ENCODE results near the gene CARNS1.

- TF ChIP-seq, protein P1, sequence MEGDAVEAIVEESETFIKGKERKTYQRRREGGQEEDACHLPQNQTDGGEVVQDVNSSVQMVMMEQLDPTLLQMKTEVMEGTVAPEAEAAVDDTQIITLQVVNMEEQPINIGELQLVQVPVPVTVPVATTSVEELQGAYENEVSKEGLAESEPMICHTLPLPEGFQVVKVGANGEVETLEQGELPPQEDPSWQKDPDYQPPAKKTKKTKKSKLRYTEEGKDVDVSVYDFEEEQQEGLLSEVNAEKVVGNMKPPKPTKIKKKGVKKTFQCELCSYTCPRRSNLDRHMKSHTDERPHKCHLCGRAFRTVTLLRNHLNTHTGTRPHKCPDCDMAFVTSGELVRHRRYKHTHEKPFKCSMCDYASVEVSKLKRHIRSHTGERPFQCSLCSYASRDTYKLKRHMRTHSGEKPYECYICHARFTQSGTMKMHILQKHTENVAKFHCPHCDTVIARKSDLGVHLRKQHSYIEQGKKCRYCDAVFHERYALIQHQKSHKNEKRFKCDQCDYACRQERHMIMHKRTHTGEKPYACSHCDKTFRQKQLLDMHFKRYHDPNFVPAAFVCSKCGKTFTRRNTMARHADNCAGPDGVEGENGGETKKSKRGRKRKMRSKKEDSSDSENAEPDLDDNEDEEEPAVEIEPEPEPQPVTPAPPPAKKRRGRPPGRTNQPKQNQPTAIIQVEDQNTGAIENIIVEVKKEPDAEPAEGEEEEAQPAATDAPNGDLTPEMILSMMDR (conservative IDR thresholded peaks at IDR 0.05), result no peak
- no peak for TF ChIP-seq ZFX (IDR thresholded peaks at IDR 0.05)
These were observed 23.2 kb upstream of the CARNS1 start for GRCh38 chr11:67392183-67392715.
